ENCODE measurements around the gene OPN5. TPM values are rescaled to one million over a fixed set of nuclear protein-coding genes. Genes with fewer than 3 reads are reported as not detected.

Gene OPN5
- total RNA-seq, 1 experiment from 2014 or later: not detected

DNA sequence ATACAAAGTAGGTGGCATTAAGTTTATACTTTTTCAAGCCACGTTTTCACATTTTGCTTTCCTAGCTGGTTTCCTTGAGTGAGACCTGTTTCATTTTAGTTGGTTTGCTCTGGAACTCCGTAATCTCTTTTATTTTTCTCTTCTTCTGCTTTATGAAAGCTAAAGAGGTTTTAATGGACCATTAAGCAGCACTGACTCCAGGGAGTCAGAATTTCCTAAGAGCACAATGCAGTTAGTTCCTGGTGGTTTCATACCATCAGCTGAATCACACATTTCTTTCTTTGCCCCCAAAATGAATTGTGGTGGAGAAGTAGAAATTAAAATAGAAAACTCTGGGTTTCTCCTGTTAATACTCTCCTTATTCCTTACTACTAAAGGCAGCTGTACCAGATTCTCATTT, 3.4 kb downstream of the OPN5 start:
- Histone ChIP-seq H3K4me1 (ENCODE audit: insufficient read depth, low read length, poor library complexity, severe bottlenecking) (no peaks in the 10 kb centered on the region), H3K4me3 (ENCODE audit: low read depth, low read length, poor library complexity, severe bottlenecking) (no peak overlapping the region), H3K36me3 (ENCODE audit: insufficient read depth, low read length, poor library complexity, severe bottlenecking) (no peaks in the 10 kb centered on the region), H3K27ac (ENCODE audit: low read depth, low read length, poor library complexity, severe bottlenecking) (no peak overlapping the region), H3K9me3 (ENCODE audit: low read depth, low read length, poor library complexity, severe bottlenecking) (no peaks in the 10 kb centered on the region), H3K27me3 (replicated peaks; ENCODE audit: insufficient read depth, low read depth, low read length, poor library complexity) (peaks cover 28% of the 10 kb centered on the region)
- ChIA-PET POLR2A (ENCODE audit: low non-redundant PET) (no interaction called here), CTCF (no interaction called here)
- no peak for DNase-seq (ENCODE audit: low spot score)
- TF ChIP-seq EZH2 (IDR thresholded peaks at IDR 0.05; ENCODE audit: borderline replicate concordance, low read depth, low read length, poor library complexity, severe bottlenecking): no peak
- TF ChIP-seq, protein P1, sequence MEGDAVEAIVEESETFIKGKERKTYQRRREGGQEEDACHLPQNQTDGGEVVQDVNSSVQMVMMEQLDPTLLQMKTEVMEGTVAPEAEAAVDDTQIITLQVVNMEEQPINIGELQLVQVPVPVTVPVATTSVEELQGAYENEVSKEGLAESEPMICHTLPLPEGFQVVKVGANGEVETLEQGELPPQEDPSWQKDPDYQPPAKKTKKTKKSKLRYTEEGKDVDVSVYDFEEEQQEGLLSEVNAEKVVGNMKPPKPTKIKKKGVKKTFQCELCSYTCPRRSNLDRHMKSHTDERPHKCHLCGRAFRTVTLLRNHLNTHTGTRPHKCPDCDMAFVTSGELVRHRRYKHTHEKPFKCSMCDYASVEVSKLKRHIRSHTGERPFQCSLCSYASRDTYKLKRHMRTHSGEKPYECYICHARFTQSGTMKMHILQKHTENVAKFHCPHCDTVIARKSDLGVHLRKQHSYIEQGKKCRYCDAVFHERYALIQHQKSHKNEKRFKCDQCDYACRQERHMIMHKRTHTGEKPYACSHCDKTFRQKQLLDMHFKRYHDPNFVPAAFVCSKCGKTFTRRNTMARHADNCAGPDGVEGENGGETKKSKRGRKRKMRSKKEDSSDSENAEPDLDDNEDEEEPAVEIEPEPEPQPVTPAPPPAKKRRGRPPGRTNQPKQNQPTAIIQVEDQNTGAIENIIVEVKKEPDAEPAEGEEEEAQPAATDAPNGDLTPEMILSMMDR (conservative IDR thresholded peaks at IDR 0.05; ENCODE audit: low read depth, low read length): no peak
- intact Hi-C loops (cut with micrococcal nuclease; ENCODE audit: unreplicated experiment): loop anchor here (5.0 kb wide), 1 partner anchor 1627 kb away; no protein-coding TSS in a partner anchor
- no TSS peak for BruUV-seq (replicated peaks)

DNA sequence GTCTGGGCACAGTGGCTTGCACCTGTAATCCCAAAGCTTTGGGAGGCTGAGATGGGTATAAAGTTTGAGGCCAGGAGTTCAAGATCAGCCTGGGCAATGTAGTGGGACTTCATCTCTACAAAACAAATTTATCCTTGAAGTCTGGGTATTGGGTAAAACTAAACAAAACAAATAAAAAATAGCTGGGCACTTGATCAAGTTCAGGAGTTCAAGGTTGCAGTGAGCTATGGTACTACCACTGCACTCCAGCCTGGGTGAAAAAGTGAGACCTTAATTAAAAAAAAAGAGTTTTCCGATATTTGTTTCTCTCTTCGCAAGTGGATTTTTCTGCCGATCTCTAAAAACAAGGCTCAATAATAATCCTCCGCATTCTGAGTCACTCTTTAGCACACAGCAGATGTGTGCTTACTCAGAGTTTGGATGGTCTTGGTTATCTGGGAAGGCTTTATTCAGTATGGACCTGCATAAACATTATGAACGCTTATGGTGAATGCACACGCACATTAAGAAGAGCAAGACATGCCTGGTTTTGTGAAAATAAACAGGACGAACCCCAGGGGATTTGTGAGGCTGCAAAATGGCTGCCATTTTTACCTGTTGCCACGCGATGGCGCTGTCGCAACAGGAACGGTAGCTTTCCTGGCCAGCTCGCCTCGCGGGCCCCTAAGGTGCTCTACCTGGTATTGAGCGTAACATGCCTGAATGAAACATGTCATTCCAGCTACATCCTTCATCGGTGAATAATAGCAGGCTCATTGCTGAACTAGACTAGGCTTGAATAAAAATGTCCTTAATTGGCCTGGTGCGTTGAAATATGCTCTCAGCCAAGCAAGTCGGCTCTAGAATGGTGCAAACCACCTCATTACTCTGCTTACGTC, 6.0 kb downstream of the OPN5 start:
- POLR2A ChIA-PET (ENCODE audit: low non-redundant PET): no interaction called here
- BruUV-seq (replicated peaks): no TSS peak

DNA sequence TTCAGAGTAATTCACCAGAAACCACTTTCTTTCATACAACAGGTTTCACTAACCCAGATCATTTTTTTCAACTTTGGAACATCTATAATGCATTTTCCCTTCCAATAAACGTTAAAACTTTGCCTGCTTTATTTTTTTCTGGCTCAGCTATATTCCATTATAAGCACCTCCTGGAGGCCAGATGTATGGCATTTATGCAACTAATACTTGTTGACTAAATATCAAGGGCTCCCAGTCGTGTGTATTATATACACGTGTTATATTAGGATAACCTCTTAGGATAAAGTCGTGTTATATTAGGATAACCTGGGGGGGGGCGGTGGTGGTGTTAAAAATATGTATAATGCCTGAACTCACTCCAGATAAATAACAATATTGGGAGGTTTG, 6.7 kb downstream of the OPN5 start:
- H3K36me3 ChIP-seq (ENCODE audit: insufficient read depth, low read length, poor library complexity, severe bottlenecking): no peaks in the 10 kb centered on the region
- no peaks in the 10 kb centered on the region for H3K4me1 ChIP-seq (ENCODE audit: insufficient read depth, low read length, poor library complexity, severe bottlenecking)
- no TSS peak for BruUV-seq (replicated peaks)
- CTCF ChIA-PET: interaction anchor here (0.6 to 1.4 kb wide), 5 partner anchors 157 to 1622 kb away, joined by 3 to 9 read pairs (median 4); no protein-coding TSS in a partner anchor
- no peak overlapping the region for H3K27ac ChIP-seq (ENCODE audit: low read depth, low read length, poor library complexity, severe bottlenecking)
- TF ChIP-seq EZH2 (IDR thresholded peaks at IDR 0.05; ENCODE audit: borderline replicate concordance, low read depth, low read length, poor library complexity, severe bottlenecking): no peak
- TF ChIP-seq, protein P1 (conservative IDR thresholded peaks at IDR 0.05; ENCODE audit: low read depth, low read length): no peak
- no peak overlapping the region for H3K4me3 ChIP-seq (ENCODE audit: low read depth, low read length, poor library complexity, severe bottlenecking)
- POLR2A ChIA-PET (ENCODE audit: low non-redundant PET): no interaction called here
- intact Hi-C loops (cut with micrococcal nuclease; ENCODE audit: unreplicated experiment): loop anchor here (1.0 to 5.0 kb wide), 2 partner anchors 977 to 1624 kb away; no protein-coding TSS in a partner anchor
- peaks cover 28% of the 10 kb centered on the region for H3K27me3 ChIP-seq (replicated peaks; ENCODE audit: insufficient read depth, low read depth, low read length, poor library complexity)
- no peak for DNase-seq (ENCODE audit: low spot score)
- H3K9me3 ChIP-seq (ENCODE audit: low read depth, low read length, poor library complexity, severe bottlenecking): no peaks in the 10 kb centered on the region

More for the DNA sequence above, 6.0 kb downstream of the OPN5 start:
- Histone ChIP-seq H3K36me3 (ENCODE audit: insufficient read depth, low read length, poor library complexity, severe bottlenecking) (no peaks in the 10 kb centered on the region), H3K4me1 (ENCODE audit: insufficient read depth, low read length, poor library complexity, severe bottlenecking) (no peaks in the 10 kb centered on the region), H3K27ac (ENCODE audit: low read depth, low read length, poor library complexity, severe bottlenecking) (no peak overlapping the region), H3K27me3 (replicated peaks; ENCODE audit: insufficient read depth, low read depth, low read length, poor library complexity) (peaks cover 28% of the 10 kb centered on the region), H3K9me3 (ENCODE audit: low read depth, low read length, poor library complexity, severe bottlenecking) (no peaks in the 10 kb centered on the region), H3K4me3 (ENCODE audit: low read depth, low read length, poor library complexity, severe bottlenecking) (no peak overlapping the region)
- peak; percentile 61 for DNase-seq (ENCODE audit: low spot score)
- TF ChIP-seq EZH2 (IDR thresholded peaks at IDR 0.05; ENCODE audit: borderline replicate concordance, low read depth, low read length, poor library complexity, severe bottlenecking): no peak
- TF ChIP-seq, protein P1 (conservative IDR thresholded peaks at IDR 0.05; ENCODE audit: low read depth, low read length): peak; percentile 94
- intact Hi-C loops (cut with micrococcal nuclease; ENCODE audit: unreplicated experiment): loop anchor here (1.0 to 5.0 kb wide), 2 partner anchors 977 to 1624 kb away; no protein-coding TSS in a partner anchor
- CTCF ChIA-PET: interaction anchor here (0.6 to 1.4 kb wide), 5 partner anchors 156 to 1622 kb away, joined by 3 to 9 read pairs (median 4); no protein-coding TSS in a partner anchor

Data from A673 (cell line).